HFFc6 (cell line): ENCODE results near the gene POC1A. TPM values are rescaled to one million over a fixed set of nuclear protein-coding genes. Genes with fewer than 3 reads are reported as not detected.
"Not testable (repeated sequence)": the region's sequence is repeated elsewhere in the genome, so short reads cannot be mapped to it uniquely, and the experiment has no call there.

Experiments used
- DNase-seq: peaks from one replicate; pipeline ENCODE4 v3.0.0-alpha.2; 2018
- H3K27ac Mint-ChIP-seq: 2 replicates; pipeline ENCODE4 v1.8.0; 2020; ENCODE audit warnings: mild to moderate bottlenecking, mixed read lengths
- H3K27me3 Mint-ChIP-seq: 2 replicates; pipeline ENCODE4 v1.8.0; 2021; ENCODE audit warnings: mild to moderate bottlenecking, moderate library complexity, mixed read lengths; ENCODE audit not compliant: insufficient read depth
- H3K36me3 Mint-ChIP-seq: 2 replicates; pipeline ENCODE4 v1.8.0; 2021; ENCODE audit warnings: low read depth, mixed read lengths
- H3K4me1 Mint-ChIP-seq: 2 replicates; pipeline ENCODE4 v1.8.0; 2020; ENCODE audit warnings: low read depth, mixed read lengths
- H3K4me3 Mint-ChIP-seq: 2 replicates; pipeline ENCODE4 v1.8.0; 2020; ENCODE audit warnings: mild to moderate bottlenecking, moderate library complexity, mixed read lengths
- H3K9me3 Mint-ChIP-seq: 2 replicates; pipeline ENCODE4 v1.8.0; 2020; ENCODE audit warnings: mild to moderate bottlenecking, mixed read lengths
- total RNA-seq, 6 experiments: library from RNA; stranded (reverse); fragmentation: NEBNext Ultra II Directional; extraction: Animal tissue kit (Norgen Biotek cat#: 25700); gene quantifications; 2 replicates in 1 of 6; 3 replicates in 5 of 6; pipeline ENCODE4 v1.2.3, GENCODE V29; 2021
- TF ChIP-seq, protein P1 (sequence below): fragments of 200-600 bp; sonication (generic); IDR thresholded peaks from 2 replicates; pipeline ENCODE4 v1.5.0; 2021; ENCODE audit warnings: antibody characterized with exemption, mild to moderate bottlenecking

Gene POC1A
- total RNA-seq, 6 experiments from 2014 or later: 11.0 to 21.3 (median 20.5) TPM

DNA sequence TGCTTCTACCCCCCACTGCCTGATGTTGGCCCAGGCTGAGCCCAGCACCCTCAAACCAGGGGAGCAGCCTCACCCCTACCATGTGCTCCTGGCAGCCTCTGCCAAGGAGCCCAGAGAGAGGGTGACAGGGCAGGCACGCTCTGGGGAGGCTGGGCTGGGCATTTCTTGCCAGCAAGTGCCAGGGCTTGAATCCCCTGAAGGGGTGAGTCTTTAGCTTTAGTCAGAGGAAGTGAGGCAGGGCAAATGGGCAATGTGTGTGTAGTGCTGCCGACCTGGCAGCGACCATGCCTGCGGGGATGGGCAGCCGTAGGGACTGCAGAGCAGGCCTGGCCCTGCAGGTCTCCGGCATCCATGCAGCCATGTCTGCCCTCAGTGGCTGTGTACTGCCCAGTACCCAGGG, 116.0 kb downstream of the POC1A start:
- Mint-ChIP-seq H3K36me3 (no peaks in the 10 kb centered on the region), H3K4me3 (no peak overlapping the region), H3K27me3 (no peaks in the 10 kb centered on the region; the same call in 1 of the 2 replicates), H3K27ac (no peak overlapping the region), H3K9me3 (no peaks in the 10 kb centered on the region), H3K4me1 (peaks cover 8% of the 10 kb centered on the region; the same call in 1 of the 2 replicates)
- TF ChIP-seq, protein P1, sequence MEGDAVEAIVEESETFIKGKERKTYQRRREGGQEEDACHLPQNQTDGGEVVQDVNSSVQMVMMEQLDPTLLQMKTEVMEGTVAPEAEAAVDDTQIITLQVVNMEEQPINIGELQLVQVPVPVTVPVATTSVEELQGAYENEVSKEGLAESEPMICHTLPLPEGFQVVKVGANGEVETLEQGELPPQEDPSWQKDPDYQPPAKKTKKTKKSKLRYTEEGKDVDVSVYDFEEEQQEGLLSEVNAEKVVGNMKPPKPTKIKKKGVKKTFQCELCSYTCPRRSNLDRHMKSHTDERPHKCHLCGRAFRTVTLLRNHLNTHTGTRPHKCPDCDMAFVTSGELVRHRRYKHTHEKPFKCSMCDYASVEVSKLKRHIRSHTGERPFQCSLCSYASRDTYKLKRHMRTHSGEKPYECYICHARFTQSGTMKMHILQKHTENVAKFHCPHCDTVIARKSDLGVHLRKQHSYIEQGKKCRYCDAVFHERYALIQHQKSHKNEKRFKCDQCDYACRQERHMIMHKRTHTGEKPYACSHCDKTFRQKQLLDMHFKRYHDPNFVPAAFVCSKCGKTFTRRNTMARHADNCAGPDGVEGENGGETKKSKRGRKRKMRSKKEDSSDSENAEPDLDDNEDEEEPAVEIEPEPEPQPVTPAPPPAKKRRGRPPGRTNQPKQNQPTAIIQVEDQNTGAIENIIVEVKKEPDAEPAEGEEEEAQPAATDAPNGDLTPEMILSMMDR: no peak
- no peak for DNase-seq

DNA sequence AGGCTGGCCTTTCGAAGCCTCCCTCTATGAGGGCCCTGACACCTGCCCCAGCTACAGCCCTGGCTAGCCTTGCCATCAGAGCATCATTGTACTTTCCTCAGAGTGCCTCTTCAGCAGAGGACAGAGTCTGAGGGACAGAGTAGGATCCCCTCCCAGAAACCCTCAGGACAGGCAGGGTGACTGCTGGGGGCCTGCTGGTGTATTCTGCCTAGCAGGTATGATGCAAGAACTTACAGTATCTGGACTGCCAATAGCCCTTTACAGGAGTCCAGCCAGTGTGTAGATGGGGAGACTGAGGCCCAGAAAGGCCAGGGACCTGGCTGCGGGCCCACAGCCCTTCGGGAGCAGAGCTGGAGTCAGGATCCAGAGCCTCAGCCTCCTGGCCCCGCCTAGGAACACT, 116.9 kb downstream of the POC1A start:
- H3K4me1 Mint-ChIP-seq: peaks cover 8% of the 10 kb centered on the region; the same call in 1 of the 2 replicates
- H3K36me3 Mint-ChIP-seq: no peaks in the 10 kb centered on the region
- DNase-seq: no peak
- no peak overlapping the region for H3K4me3 Mint-ChIP-seq
- peaks cover under 1% of the 10 kb centered on the region; the same call in 1 of the 2 replicates for H3K9me3 Mint-ChIP-seq
- H3K27me3 Mint-ChIP-seq: no peaks in the 10 kb centered on the region; the same call in 1 of the 2 replicates
- H3K27ac Mint-ChIP-seq: no peak overlapping the region
- TF ChIP-seq, protein P1: no peak

DNA sequence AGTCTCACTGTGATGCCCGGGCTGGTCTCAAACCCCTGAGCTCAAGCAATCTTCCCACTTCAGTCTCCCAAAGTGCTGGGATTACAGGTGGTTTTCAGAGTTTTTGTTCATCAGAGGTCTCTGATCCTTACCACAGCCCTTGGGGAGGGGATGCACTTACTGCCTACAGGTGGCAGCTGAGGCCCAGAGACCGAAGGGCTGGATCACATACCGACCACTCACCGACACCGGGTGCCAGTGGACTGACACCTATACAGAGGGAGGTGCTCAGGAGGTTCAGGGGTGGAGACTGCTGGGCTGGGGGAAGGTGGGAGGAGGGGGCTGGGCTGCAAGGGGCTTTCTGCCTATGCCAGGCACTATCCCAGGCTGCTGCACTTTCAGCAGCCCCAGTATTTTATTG, 117.4 kb downstream of the POC1A start:
- DNase-seq: no peak
- Mint-ChIP-seq H3K27me3 (no peaks in the 10 kb centered on the region; the same call in 1 of the 2 replicates), H3K27ac (no peak overlapping the region), H3K9me3 (peaks cover 5% of the 10 kb centered on the region), H3K36me3 (no peaks in the 10 kb centered on the region), H3K4me1 (peaks cover 8% of the 10 kb centered on the region; the same call in 1 of the 2 replicates), H3K4me3 (no peak overlapping the region)
- TF ChIP-seq, protein P1: no peak

DNA sequence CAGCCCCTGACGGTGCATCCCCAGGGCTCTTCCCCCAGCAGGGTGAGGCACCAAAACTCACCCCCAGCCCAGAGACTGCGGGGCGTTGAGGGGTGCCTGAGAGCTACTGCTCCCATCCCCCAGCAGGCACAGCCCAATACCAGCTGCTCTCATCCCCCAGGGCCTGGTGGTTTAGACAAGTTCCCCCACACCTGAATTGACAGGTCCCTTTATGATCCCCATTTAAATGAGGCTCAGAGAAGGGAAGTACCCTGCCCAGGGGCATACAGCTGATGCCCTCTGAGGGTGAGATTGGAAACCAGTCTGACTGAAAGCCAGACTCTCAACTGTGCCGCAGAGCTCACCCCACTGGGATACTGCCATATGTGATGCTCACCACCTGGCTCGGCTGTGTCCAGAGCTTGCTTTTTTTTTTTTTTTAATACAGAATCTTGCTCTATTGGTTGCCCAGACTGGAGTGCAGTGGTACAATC, 118.0 kb downstream of the POC1A start:
- peaks cover 9% of the 10 kb centered on the region for H3K9me3 Mint-ChIP-seq
- H3K4me1 Mint-ChIP-seq: peaks cover 5% of the 10 kb centered on the region; the same call in 1 of the 2 replicates
- no peaks in the 10 kb centered on the region for H3K36me3 Mint-ChIP-seq
- DNase-seq: no peak
- H3K27me3 Mint-ChIP-seq: no peaks in the 10 kb centered on the region; the same call in 1 of the 2 replicates
- TF ChIP-seq, protein P1: no peak
- no peak overlapping the region for H3K27ac Mint-ChIP-seq
- no peak overlapping the region for H3K4me3 Mint-ChIP-seq

DNA sequence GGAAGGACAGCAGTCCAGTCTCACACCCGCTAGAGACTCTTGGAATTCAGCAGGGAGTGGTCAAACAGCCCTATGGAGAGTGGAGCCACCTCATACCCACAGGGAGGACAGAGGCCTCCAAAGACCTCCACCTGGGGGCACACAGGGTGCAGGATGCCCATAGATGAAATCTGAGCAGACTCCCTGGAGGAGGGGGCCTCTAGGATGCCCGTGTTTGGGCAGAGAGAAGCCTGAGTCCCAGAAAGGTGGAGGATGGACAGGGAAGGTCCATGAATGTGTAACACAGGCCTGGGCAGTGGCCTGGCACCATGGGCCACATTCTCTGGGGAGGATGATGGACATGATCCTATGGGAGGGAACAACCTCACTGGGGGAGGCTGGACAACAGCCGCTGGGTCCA, 119.6 kb downstream of the POC1A start:
- H3K4me3 Mint-ChIP-seq: no peak overlapping the region
- no peak for DNase-seq
- TF ChIP-seq, protein P1: no peak
- H3K4me1 Mint-ChIP-seq: no peaks in the 10 kb centered on the region
- no peaks in the 10 kb centered on the region for H3K36me3 Mint-ChIP-seq
- H3K9me3 Mint-ChIP-seq: peaks cover 20% of the 10 kb centered on the region
- H3K27me3 Mint-ChIP-seq: no peaks in the 10 kb centered on the region; the same call in 1 of the 2 replicates
- no peak overlapping the region for H3K27ac Mint-ChIP-seq

DNA sequence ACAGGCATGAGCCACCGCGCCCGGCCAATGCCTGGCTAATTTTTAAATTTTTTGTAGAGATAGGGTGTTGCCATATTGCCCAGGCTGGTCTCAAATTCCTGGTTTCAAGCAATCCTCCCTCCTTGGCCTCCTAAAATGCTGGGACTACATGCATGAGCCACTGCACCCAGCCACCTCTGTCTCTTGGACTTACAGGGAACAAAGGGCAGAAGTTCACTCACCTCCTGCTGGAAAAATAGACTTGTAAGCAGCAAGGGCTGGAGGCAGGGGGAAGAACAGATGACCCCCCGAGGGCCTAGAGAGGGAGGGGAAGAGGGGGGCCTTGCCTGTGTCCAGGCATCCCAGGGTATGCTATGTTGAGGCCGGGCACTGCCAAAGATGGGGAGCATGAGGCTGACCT, 120.0 kb downstream of the POC1A start:
- H3K4me3 Mint-ChIP-seq: no peak overlapping the region
- TF ChIP-seq, protein P1: no peak
- H3K27ac Mint-ChIP-seq: no peak overlapping the region
- H3K4me1 Mint-ChIP-seq: no peaks in the 10 kb centered on the region
- DNase-seq: no peak
- peaks cover 20% of the 10 kb centered on the region for H3K9me3 Mint-ChIP-seq
- no peaks in the 10 kb centered on the region; the same call in 1 of the 2 replicates for H3K27me3 Mint-ChIP-seq
- H3K36me3 Mint-ChIP-seq: no peaks in the 10 kb centered on the region

DNA sequence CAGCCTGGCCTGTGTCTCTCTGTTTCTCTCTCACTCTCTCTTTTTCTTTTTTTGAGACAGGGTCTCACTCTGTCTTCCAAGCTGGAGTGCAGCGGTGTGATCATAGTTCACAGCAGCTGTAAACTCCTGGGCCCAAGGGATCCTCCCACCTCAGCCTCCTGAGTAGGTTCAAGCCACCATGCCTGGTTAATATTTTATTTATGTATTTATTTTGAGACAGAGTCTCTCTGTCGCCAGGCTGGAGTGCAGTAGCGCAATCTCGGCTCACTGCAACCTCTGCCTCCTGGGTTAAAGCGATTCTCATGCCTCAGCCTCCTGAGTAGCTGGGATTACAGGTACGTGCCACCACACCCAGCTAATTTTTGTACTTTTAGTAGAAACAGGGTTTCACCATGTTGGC, 120.5 kb downstream of the POC1A start:
- H3K4me1 Mint-ChIP-seq, H3K36me3 Mint-ChIP-seq, H3K27ac Mint-ChIP-seq, H3K27me3 Mint-ChIP-seq, H3K4me3 Mint-ChIP-seq, DNase-seq: not testable (repeated sequence)
- peaks cover 20% of the 10 kb centered on the region for H3K9me3 Mint-ChIP-seq
